GM12891 (cell line): ENCODE results near the gene LHB.

Experiments used
- POLR2A ChIP-seq: IDR thresholded peaks from 2 replicates; pipeline ENCODE4 v1.6.1; 2011; ENCODE audit warnings: low read depth, low read length, control low read depth
- POLR2AphosphoS5 ChIP-seq: IDR thresholded peaks from 2 replicates; pipeline ENCODE4 v1.6.1; 2011; ENCODE audit warnings: low read depth, low read length, control low read depth
- TAF1 ChIP-seq: IDR thresholded peaks from 2 replicates; pipeline ENCODE4 v1.6.1; 2011; ENCODE audit warnings: low read depth, low read length, control low read depth

DNA sequence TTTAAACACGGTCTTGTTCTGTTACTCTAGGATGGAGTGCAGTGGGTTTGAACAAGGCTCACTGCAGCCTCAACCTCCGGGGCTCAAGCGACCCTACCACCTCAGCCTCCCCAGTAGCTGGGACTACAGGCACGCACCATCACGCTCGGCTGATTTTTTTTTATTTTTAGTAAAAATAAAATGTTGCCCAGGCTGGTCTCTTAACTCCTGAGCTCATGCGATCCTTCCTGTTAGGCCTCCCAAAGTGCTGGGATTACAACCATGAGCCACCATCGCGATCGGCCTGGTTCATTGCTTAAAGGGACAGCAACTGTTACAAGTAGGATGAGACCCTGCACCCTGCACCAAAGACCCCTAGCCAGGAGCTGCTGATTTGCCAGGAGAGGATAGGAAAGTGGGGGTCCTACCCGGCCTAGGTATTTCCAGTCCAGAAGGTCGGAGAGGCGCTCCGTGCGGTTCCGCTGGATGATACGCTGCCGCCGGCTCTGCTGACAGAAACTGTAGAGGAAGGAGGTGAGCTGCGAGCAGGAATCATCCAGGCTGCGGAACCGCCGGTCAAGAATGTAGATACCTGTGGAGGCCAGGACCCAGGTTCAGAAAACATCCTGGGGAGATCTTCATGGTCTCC lies 46.6 kb downstream of the LHB start:
- TF ChIP-seq POLR2A (peak; percentile 46; the same call in 1 of the 2 replicates), POLR2AphosphoS5 (no peak), TAF1 (no peak)
